Testis (tissue), 3 donors: ENCODE measurements around the gene HNRNPA3. TPM values are rescaled to one million over a fixed set of nuclear protein-coding genes. Genes with fewer than 3 reads are reported as not detected.
A peak's percentile ranks its signal among the peaks of the same experiment; 100 is the strongest.

Experiments used
- DNase-seq: peaks from one replicate; pipeline ENCODE4 v3.0.0-alpha.2; 2019
- H3K27ac ChIP-seq, 2 donors: fragments of 200-600 bp; sonication (generic); one replicate each; pipeline ENCODE4 v1.5.1; 2019
- H3K27me3 ChIP-seq: fragments of 200-600 bp; sonication (generic); one replicate; pipeline ENCODE4 v1.5.1; 2019
- H3K36me3 ChIP-seq: fragments of 200-600 bp; sonication (generic); one replicate; pipeline ENCODE4 v1.5.1; 2017; ENCODE audit warnings: low read depth; ENCODE audit errors: missing control alignments
- H3K4me1 ChIP-seq: fragments of 200-600 bp; sonication (generic); one replicate; pipeline ENCODE4 v1.5.1; 2019
- H3K4me3 ChIP-seq, 2 donors: fragments of 200-600 bp; sonication (generic); one replicate each; pipeline ENCODE4 v1.5.1; 2017 to 2019
- H3K9me3 ChIP-seq: fragments of 200-600 bp; sonication (generic); one replicate; pipeline ENCODE4 v1.5.1; 2017
- CTCF ChIP-seq, 3 experiments: fragments of 450-650 bp in 2 of 3; fragments of 200-600 bp in 1 of 3; sonication (generic) in 1 of 3; IDR thresholded peaks; one replicate each; pipeline ENCODE4 v1.5.1; 2016 to 2019; ENCODE audit warnings: antibody characterized with exemption in 3 of 3, mild to moderate bottlenecking in 2 of 3, moderate library complexity in 1 of 3
- POLR2A ChIP-seq: fragments of 450-650 bp; IDR thresholded peaks from one replicate; pipeline ENCODE4 v1.6.1; 2017; ENCODE audit warnings: antibody characterized with exemption, mild to moderate bottlenecking, moderate library complexity
- WGBS, 2 donors: methylation state at CpG; one replicate each; pipeline ENCODE4 v1.1.5; 2018; 5-methylcytosine and 5-hydroxymethylcytosine counted together
- intact Hi-C: fragments of 100-400 bp; cut with DNase I; formaldehyde crosslinking; loops from one replicate; pipeline ENCODE4 v1.15.1; 2023; ENCODE audit warnings: low total_unique reads
- polyA plus RNA-seq: library from polyadenylated mRNA; stranded (reverse); fragments of 350-450 nt; fragmentation: Illumina TruSeq; extraction: RNeasy Lipid Tissue Mini Kit (QIAGEN cat#74804); gene quantifications from one replicate; pipeline ENCODE4 v1.2.3, GENCODE V29; 2014; ENCODE audit warnings: low read depth, low replicate concordance; ENCODE audit not compliant: insufficient read depth
- total RNA-seq, 2 donors: library from RNA; depleted of rRNA; stranded (reverse); fragments of >200 nt; gene quantifications; one replicate each; pipeline ENCODE4 v1.2.3, GENCODE V29; 2016

HNRNPA3 gene
- total and polyA plus RNA-seq, 3 donors from 2014 or later = 81.3 to 284 (median 103) TPM

DNA sequence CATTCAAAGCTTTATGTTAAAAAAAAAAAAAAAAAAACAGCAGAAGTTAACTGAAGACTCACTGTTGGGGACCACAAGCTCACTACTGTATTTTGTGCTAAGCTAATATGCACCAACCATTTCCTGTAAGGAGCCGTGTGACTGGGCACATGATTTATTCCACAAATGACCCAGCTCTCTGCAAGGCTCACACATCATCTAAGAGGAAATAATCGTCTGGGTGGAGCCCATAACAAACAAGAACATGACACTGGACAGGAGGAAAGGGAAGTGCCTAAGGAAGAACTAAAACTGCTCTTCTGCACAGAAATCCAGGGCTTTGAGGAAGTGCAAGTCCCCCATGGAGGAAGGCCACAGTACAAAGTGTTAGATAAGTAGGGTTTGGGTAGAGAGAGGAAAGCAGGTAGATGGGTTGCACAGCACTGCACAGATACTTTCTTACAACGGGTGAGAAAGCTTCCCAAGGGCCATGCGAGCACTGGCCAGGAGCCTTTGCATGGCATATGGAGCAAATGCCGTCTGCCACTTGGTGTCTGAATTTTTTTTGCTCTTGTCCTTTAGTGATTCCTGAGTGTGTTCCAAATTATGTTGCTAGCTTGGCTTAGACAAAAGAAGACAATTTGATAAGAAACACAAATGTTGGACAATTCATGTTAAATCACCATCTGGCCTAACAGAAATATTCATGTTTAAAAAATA is 27.5 kb downstream of the HNRNPA3 start:
- Histone ChIP-seq H3K4me1 (peaks cover 69% of the 10 kb centered on the region), H3K27me3 (no peaks in the 10 kb centered on the region), H3K4me3 (no peak overlapping the region), H3K36me3 (no peaks in the 10 kb centered on the region), H3K27ac (peak overlapping the region; percentile 81 to 85), H3K9me3 (no peaks in the 10 kb centered on the region)
- peak; percentile 54 for DNase-seq
- TF ChIP-seq CTCF (IDR thresholded peaks at IDR 0.05) = no peak
- no peak for TF ChIP-seq POLR2A
- WGBS, 2 donors = 25 to 35% methylated on average over 5 of the region's 5 CpGs
- intact Hi-C loops = no loop called here

GRCh38 chr2:177241711-177242120 is 29.1 kb downstream of the HNRNPA3 start:
- WGBS, 2 donors = 43 to 44% methylated on average over 1 of the region's 1 CpG
- TF ChIP-seq CTCF (IDR thresholded peaks at IDR 0.05) = no peak
- no peak for TF ChIP-seq POLR2A
- peak overlapping the region; percentile 81 to 85 for H3K27ac ChIP-seq
- H3K27me3 ChIP-seq = no peaks in the 10 kb centered on the region
- no peaks in the 10 kb centered on the region for H3K9me3 ChIP-seq
- DNase-seq = no peak
- H3K36me3 ChIP-seq = no peaks in the 10 kb centered on the region
- peaks cover 79% of the 10 kb centered on the region for H3K4me1 ChIP-seq
- intact Hi-C loops = no loop called here
- H3K4me3 ChIP-seq = no peak overlapping the region

DNA sequence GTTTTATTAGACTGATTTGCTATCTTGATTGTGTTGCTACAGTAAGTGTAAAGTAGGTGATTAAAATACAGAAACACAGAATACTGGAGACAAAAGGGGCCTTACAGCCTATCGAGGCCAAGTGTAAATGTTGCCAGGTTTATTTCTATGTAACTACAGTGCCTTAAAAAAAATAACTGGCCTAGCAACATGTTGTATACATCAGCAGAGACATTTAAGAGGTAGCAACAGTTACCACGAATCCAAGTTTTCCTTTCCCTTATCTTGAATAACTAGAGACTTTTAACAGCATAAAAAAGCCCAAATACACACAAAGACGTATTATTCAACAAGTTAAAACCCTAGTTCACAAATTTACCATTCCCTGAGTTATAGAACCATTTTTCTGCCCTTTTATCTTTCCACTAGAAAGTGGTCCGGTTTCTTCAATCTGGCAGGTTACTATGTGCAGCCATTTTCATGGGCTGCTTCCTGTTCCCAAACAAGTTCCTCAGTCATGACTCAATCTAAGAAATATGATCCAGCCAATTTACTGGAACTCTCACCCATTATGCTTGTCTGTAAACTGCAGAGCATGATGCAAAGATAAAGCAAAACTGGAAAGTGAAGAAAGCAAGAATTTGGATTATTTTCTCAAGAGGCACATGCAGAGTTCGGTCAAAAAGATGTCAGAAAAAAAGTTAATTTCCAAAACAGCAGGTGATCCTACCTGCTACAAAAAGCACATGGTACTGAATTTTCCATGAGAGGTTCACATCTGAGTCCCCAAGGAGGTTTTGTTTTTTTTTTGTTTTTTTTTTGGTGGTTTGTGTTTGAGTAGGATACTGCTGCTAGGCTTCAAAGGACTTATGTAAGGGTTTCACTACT is 29.8 kb downstream of the HNRNPA3 start:
- H3K27me3 ChIP-seq = no peaks in the 10 kb centered on the region
- no peaks in the 10 kb centered on the region for H3K9me3 ChIP-seq
- intact Hi-C loops = no loop called here
- peak overlapping the region; percentile 81 to 85 for H3K27ac ChIP-seq
- no peak for DNase-seq
- no peak overlapping the region for H3K4me3 ChIP-seq
- 17 to 30% methylated on average over 5 of the region's 5 CpGs for WGBS, 2 donors
- peaks cover 75% of the 10 kb centered on the region for H3K4me1 ChIP-seq
- TF ChIP-seq CTCF (IDR thresholded peaks at IDR 0.05) (no peak), POLR2A (no peak)
- no peaks in the 10 kb centered on the region for H3K36me3 ChIP-seq

DNA sequence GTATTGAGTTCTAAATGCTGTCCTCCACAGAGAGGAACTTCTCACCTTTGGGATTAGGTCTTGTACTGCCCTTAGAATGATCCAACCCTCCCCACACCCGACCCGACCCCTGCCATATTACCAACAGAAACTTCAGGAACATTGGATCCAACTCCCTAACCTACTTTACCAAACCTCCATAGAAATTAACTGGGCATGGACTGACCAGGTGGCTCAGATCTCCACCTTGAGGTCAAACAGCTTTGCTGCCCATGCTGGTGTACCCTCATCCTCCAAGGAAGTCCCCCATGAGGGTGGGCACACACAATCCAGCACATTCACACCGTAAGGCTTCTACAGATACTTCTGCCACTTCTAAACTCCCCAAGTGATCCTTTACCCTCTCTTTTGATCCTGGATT is 30.5 kb downstream of the HNRNPA3 start:
- Histone ChIP-seq H3K27ac (peak overlapping the region; percentile 81 to 85), H3K9me3 (no peaks in the 10 kb centered on the region), H3K4me3 (no peak overlapping the region), H3K4me1 (peaks cover 75% of the 10 kb centered on the region), H3K27me3 (no peaks in the 10 kb centered on the region), H3K36me3 (no peaks in the 10 kb centered on the region)
- DNase-seq = no peak
- intact Hi-C loops = no loop called here
- WGBS, 2 donors = 81 to 82% methylated on average over 3 of the region's 3 CpGs
- TF ChIP-seq CTCF (IDR thresholded peaks at IDR 0.05) (no peak), POLR2A (no peak)
